Osteocyte (in vitro differentiated cells): Measurements from ENCODE around the gene RET. TPM values are rescaled to one million over a fixed set of nuclear protein-coding genes. Genes with fewer than 3 reads are reported as not detected.

Experiments
- DNase-seq: peaks from one replicate; pipeline ENCODE4 v3.0.0; 2021; ENCODE audit warnings: mixed read lengths; ENCODE audit not compliant: unreplicated experiment; ENCODE audit errors: extremely low spot score
- H3K27ac Mint-ChIP-seq: one replicate; pipeline ENCODE4 v1.8.0; 2021; ENCODE audit warnings: mild to moderate bottlenecking, mixed read lengths; ENCODE audit not compliant: unreplicated experiment
- H3K27me3 Mint-ChIP-seq: one replicate; pipeline ENCODE4 v1.8.0; 2021; ENCODE audit warnings: mixed read lengths; ENCODE audit not compliant: unreplicated experiment
- H3K36me3 Mint-ChIP-seq: one replicate; pipeline ENCODE4 v1.8.0; 2021; ENCODE audit warnings: mixed read lengths; ENCODE audit not compliant: unreplicated experiment
- H3K4me1 Mint-ChIP-seq: one replicate; pipeline ENCODE4 v1.8.0; 2021; ENCODE audit warnings: mixed read lengths; ENCODE audit not compliant: unreplicated experiment
- H3K4me3 Mint-ChIP-seq: one replicate; pipeline ENCODE4 v1.8.0; 2021; ENCODE audit warnings: mild to moderate bottlenecking, moderate library complexity, mixed read lengths; ENCODE audit not compliant: unreplicated experiment
- H3K9me3 Mint-ChIP-seq: one replicate; pipeline ENCODE4 v1.8.0; 2021; ENCODE audit warnings: mixed read lengths; ENCODE audit not compliant: unreplicated experiment
- long read RNA-seq: library from polyadenylated mRNA; unstranded; transcript quantifications from one replicate; pipeline ENCODE4 v2.0.0, GENCODE V29; 2021
- total RNA-seq: library from RNA; stranded (reverse); gene quantifications from 2 replicates; pipeline ENCODE4 v1.2.1, GENCODE V29; 2021
- TF ChIP-seq, protein P1 (sequence below): fragments of 200-600 bp; sonication (generic); IDR thresholded peaks from 2 replicates; pipeline ENCODE4 v1.5.0; 2021; ENCODE audit warnings: antibody characterized with exemption, mild to moderate bottlenecking, moderate library complexity

Gene RET
- total RNA-seq: 0.43 and 1.1 TPM in 2 replicates
- long read RNA-seq, partial matches to known transcripts: 1 of 1 reads
- long read RNA-seq, other reads (novel, unspliced or antisense): 0 of 1 reads

GRCh38 chr10:43076876-43077420 is at the start of gene RET:
Gene RET, plus strand, starts transcription at chr10:43077069. Its CDS starts 190 bp downstream, at chr10:43077259.
- Mint-ChIP-seq H3K4me1 (peaks cover 8% of the 10 kb centered on the region), H3K9me3 (no peaks in the 10 kb centered on the region), H3K27me3 (peaks cover 41% of the 10 kb centered on the region), H3K36me3 (no peaks in the 10 kb centered on the region), H3K4me3 (peak within 1 kb of the TSS; percentile 56), H3K27ac (no peak within 1 kb of the TSS)
- TF ChIP-seq, protein P1, sequence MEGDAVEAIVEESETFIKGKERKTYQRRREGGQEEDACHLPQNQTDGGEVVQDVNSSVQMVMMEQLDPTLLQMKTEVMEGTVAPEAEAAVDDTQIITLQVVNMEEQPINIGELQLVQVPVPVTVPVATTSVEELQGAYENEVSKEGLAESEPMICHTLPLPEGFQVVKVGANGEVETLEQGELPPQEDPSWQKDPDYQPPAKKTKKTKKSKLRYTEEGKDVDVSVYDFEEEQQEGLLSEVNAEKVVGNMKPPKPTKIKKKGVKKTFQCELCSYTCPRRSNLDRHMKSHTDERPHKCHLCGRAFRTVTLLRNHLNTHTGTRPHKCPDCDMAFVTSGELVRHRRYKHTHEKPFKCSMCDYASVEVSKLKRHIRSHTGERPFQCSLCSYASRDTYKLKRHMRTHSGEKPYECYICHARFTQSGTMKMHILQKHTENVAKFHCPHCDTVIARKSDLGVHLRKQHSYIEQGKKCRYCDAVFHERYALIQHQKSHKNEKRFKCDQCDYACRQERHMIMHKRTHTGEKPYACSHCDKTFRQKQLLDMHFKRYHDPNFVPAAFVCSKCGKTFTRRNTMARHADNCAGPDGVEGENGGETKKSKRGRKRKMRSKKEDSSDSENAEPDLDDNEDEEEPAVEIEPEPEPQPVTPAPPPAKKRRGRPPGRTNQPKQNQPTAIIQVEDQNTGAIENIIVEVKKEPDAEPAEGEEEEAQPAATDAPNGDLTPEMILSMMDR: no peak
- DNase-seq: no peak

- Mint-ChIP-seq H3K4me3 (no peak overlapping the region), H3K27me3 (peaks cover 16% of the 10 kb centered on the region), H3K4me1 (peaks cover 3% of the 10 kb centered on the region), H3K9me3 (peaks cover 7% of the 10 kb centered on the region), H3K27ac (no peak overlapping the region), H3K36me3 (no peaks in the 10 kb centered on the region)
- DNase-seq: no peak
- TF ChIP-seq, protein P1: no peak
These were observed 49.4 kb upstream of the RET start for GRCh38 chr10:43027331-43027955.

DNA sequence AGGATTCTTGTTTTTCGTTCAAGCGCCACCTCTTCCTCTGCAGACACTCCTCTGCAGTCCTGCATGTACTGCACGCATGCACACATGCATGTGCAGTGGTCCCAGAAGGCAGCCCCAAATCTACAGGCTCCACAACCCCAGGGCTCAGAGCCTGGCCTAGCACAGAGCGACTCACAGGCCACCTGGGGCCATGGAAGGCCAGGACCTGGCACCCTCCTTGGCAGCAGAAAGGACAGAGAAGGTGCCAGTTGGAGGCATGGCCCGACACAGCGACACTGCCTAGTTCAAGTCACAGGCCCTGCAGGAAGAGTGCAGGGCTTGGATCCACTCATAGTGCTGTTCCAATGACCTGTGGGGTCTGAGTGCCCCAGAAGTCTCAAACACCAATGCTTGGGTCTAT is 48.7 kb upstream of the RET start:
- Mint-ChIP-seq H3K9me3 (peaks cover 14% of the 10 kb centered on the region), H3K27ac (no peak overlapping the region), H3K36me3 (no peaks in the 10 kb centered on the region), H3K4me1 (peaks cover 3% of the 10 kb centered on the region), H3K27me3 (peaks cover 16% of the 10 kb centered on the region), H3K4me3 (no peak overlapping the region)
- TF ChIP-seq, protein P1: no peak
- DNase-seq: no peak

GRCh38 chr10:43029043-43029442 is 47.8 kb upstream of the RET start:
- Mint-ChIP-seq H3K4me3 (no peak overlapping the region), H3K4me1 (peaks cover 3% of the 10 kb centered on the region), H3K9me3 (peaks cover 18% of the 10 kb centered on the region)

GRCh38 chr10:43032613-43033012 is 44.3 kb upstream of the RET start:
- no peaks in the 10 kb centered on the region for H3K36me3 Mint-ChIP-seq
- H3K27ac Mint-ChIP-seq: no peak overlapping the region

More at GRCh38 chr10:43029043-43029442, 47.8 kb upstream of the RET start:
- no peaks in the 10 kb centered on the region for H3K36me3 Mint-ChIP-seq
- H3K27me3 Mint-ChIP-seq: peaks cover 16% of the 10 kb centered on the region
- no peak for DNase-seq
- H3K27ac Mint-ChIP-seq: no peak overlapping the region
- TF ChIP-seq, protein P1: no peak

More at GRCh38 chr10:43032613-43033012, 44.3 kb upstream of the RET start:
- Mint-ChIP-seq H3K4me1 (no peaks in the 10 kb centered on the region), H3K4me3 (no peak overlapping the region), H3K27me3 (peaks cover 9% of the 10 kb centered on the region), H3K9me3 (peaks cover 27% of the 10 kb centered on the region)
- no peak for DNase-seq
- TF ChIP-seq, protein P1: no peak
